ENCODE measurements around the gene AFG1L.

- TF ChIP-seq MAX (IDR thresholded peaks at IDR 0.05) (peak; percentile 82), CTCF (IDR thresholded peaks at IDR 0.05 in 2 of 3, conservative IDR thresholded peaks at IDR 0.05 in 1 of 3; ENCODE audit: borderline replicate concordance in 1 of 3, insufficient read depth in 1 of 3, low read depth in 2 of 3, low read length in 2 of 3) (no peak), ATF3 (IDR thresholded peaks at IDR 0.05) (no peak), CEBPB (IDR thresholded peaks at IDR 0.05; ENCODE audit: low read depth) (no peak), POLR2A (IDR thresholded peaks at IDR 0.05; ENCODE audit: borderline replicate concordance, extremely low read depth, insufficient read depth, insufficient read length) (no peak), EGR1 (IDR thresholded peaks at IDR 0.05; ENCODE audit: low read depth) (no peak)
Observed at GRCh38 chr6:108294727-108295625, at the start of gene AFG1L.

Data from HCT116 (cell line).